Esophagus muscularis mucosa (tissue), 4 donors: ENCODE results near the gene USP2. TPM values are rescaled to one million over a fixed set of nuclear protein-coding genes. Genes with fewer than 3 reads are reported as not detected.

ENCODE experiments used
- DNase-seq: peaks from one replicate; pipeline ENCODE4 v3.0.0-alpha.2; 2017; ENCODE audit errors: extremely low spot score
- H3K27ac ChIP-seq, 4 donors: fragments of 200-600 bp; sonication (generic); replicated peaks in 1 of 4; 1 replicate in 3 of 4; 2 replicates in 1 of 4; pipeline ENCODE4 v1.5.1; 2016 to 2019; ENCODE audit warnings: mild to moderate bottlenecking in 1 of 4
- H3K27me3 ChIP-seq, 4 donors: fragments of 200-600 bp; sonication (generic); one replicate each; pipeline versions ENCODE4 v1.5.1 to v1.6.0; 2016 to 2019
- H3K36me3 ChIP-seq, 4 donors: fragments of 200-600 bp; sonication (generic); one replicate each; pipeline ENCODE4 v1.5.1; 2016 to 2019
- H3K4me1 ChIP-seq, 4 donors: fragments of 200-600 bp; sonication (generic); one replicate each; pipeline ENCODE4 v1.5.1; 2016 to 2019
- H3K4me3 ChIP-seq, 4 donors: fragments of 200-600 bp; sonication (generic); 1 replicate in 2 of 4; 2 replicates in 2 of 4; pipeline ENCODE4 v1.5.1; 2016 to 2019; ENCODE audit warnings: mild to moderate bottlenecking in 4 of 4, moderate library complexity in 1 of 4
- H3K9me3 ChIP-seq, 4 donors: fragments of 200-600 bp; sonication (generic); 1 replicate in 3 of 4; 2 replicates in 1 of 4; pipeline ENCODE4 v1.5.1; 2016 to 2019
- CTCF ChIP-seq, 3 experiments: fragments of 200-600 bp in 2 of 3; fragments of 450-650 bp in 1 of 3; sonication (generic) in 2 of 3; IDR thresholded peaks; one replicate each; pipeline ENCODE4 v1.5.1; 2017 to 2019; ENCODE audit warnings: antibody characterized with exemption in 3 of 3, mild to moderate bottlenecking in 2 of 3, moderate library complexity in 1 of 3
- EP300 ChIP-seq: sonication (generic); formaldehyde crosslinking; IDR thresholded peaks from one replicate; pipeline ENCODE4 v1.6.1; 2017; ENCODE audit warnings: antibody characterized with exemption
- POLR2A ChIP-seq: fragments of 450-650 bp; IDR thresholded peaks from one replicate; pipeline ENCODE4 v1.6.1; 2017; ENCODE audit warnings: antibody characterized with exemption, moderate library complexity, mild to moderate bottlenecking, low read depth
- POLR2AphosphoS5 ChIP-seq, 2 donors: sonication (generic); formaldehyde crosslinking; IDR thresholded peaks; one replicate each; pipeline ENCODE4 v1.6.1; 2017; ENCODE audit warnings: antibody characterized with exemption in 2 of 2
- WGBS: methylation state at CpG from one replicate; pipeline ENCODE4 v1.1.5; 2018; 5-methylcytosine and 5-hydroxymethylcytosine counted together
- intact Hi-C: fragments of 100-400 bp; cut with DNase I; formaldehyde crosslinking; loops from one replicate; pipeline ENCODE4 v1.15.1; 2023
- total RNA-seq, 4 donors: library from RNA; depleted of rRNA; stranded (reverse); fragments of >200 nt; gene quantifications; one replicate each; pipeline versions ENCODE4 v1.1.0 to v1.2.1, GENCODE V29; 2016

Gene USP2
- total RNA-seq, 4 donors from 2014 or later, result 4.6 to 9.9 (median 6.1) TPM

GRCh38 chr11:119316729-119317591 is 64.5 kb downstream of the USP2 start, which contains the start of gene MCAM:
Gene MCAM (minus strand): TSS chr11:119317130. CDS start chr11:119317101, 29 bp downstream.
- TF ChIP-seq POLR2AphosphoS5 (IDR thresholded peaks at IDR 0.05) (peak; percentile 74 to 95), EP300 (no peak), CTCF (IDR thresholded peaks at IDR 0.05) (no peak), POLR2A (peak; percentile 65)
- WGBS, result 0% methylated on average over 1 of the region's 74 CpGs
- Histone ChIP-seq H3K27me3 (no peaks in the 10 kb centered on the region), H3K4me3 (peak within 1 kb of the TSS; percentile 79 to 88 (median 82)), H3K9me3 (no peaks in the 10 kb centered on the region), H3K36me3 (peaks cover 10 to 32% (median 30%) of the 10 kb centered on the region in 4 donors), H3K27ac (peak within 1 kb of the TSS; percentile 98 to 99 (median 98)), H3K4me1 (peaks cover 64 to 98% (median 84%) of the 10 kb centered on the region in 4 donors)
- DNase-seq, result no peak
- intact Hi-C loops, result no loop called here

GRCh38 chr11:119316016-119316728 is 65.3 kb downstream of the USP2 start:
- Histone ChIP-seq H3K4me3 (peak overlapping the region; percentile 79 to 88 (median 82)), H3K4me1 (peaks cover 56 to 98% (median 79%) of the 10 kb centered on the region in 4 donors), H3K36me3 (peaks cover 18 to 40% (median 37%) of the 10 kb centered on the region in 4 donors), H3K9me3 (no peaks in the 10 kb centered on the region), H3K27ac (peak overlapping the region; percentile 98 to 99 (median 98)), H3K27me3 (no peaks in the 10 kb centered on the region)
- DNase-seq, result no peak
- intact Hi-C loops, result no loop called here
- WGBS, result 6% methylated on average over 2 of the region's 46 CpGs
- no peak for TF ChIP-seq EP300
- no peak for TF ChIP-seq POLR2A
- no peak for TF ChIP-seq CTCF (IDR thresholded peaks at IDR 0.05)
- TF ChIP-seq POLR2AphosphoS5 (IDR thresholded peaks at IDR 0.05), result no peak

- no peaks in the 10 kb centered on the region for H3K9me3 ChIP-seq
- H3K4me3 ChIP-seq, result peak overlapping the region; percentile 79 to 88 (median 82)
- peaks cover 26 to 48% (median 45%) of the 10 kb centered on the region in 4 donors for H3K36me3 ChIP-seq
- H3K27me3 ChIP-seq, result no peaks in the 10 kb centered on the region
- WGBS, result 6% methylated on average over 20 of the region's 29 CpGs
- TF ChIP-seq CTCF (IDR thresholded peaks at IDR 0.05) (peak in 2 of 3 experiments; percentile 24 to 31), POLR2A (no peak), EP300 (no peak), POLR2AphosphoS5 (IDR thresholded peaks at IDR 0.05) (peak; percentile 41 to 54)
- no peak for DNase-seq
- intact Hi-C loops, result no loop called here
- peak overlapping the region; percentile 98 to 99 (median 98) for H3K27ac ChIP-seq
- peaks cover 48 to 98% (median 75%) of the 10 kb centered on the region in 4 donors for H3K4me1 ChIP-seq
Observed at GRCh38 chr11:119315131-119316015, 66.1 kb downstream of the USP2 start.

GRCh38 chr11:119314726-119315125 is 66.8 kb downstream of the USP2 start:
- intact Hi-C loops, result no loop called here
- DNase-seq, result no peak
- peaks cover 41 to 98% (median 71%) of the 10 kb centered on the region in 4 donors for H3K4me1 ChIP-seq
- H3K36me3 ChIP-seq, result peaks cover 26 to 55% (median 52%) of the 10 kb centered on the region in 4 donors
- TF ChIP-seq POLR2A, result no peak
- TF ChIP-seq CTCF (IDR thresholded peaks at IDR 0.05), result no peak
- TF ChIP-seq EP300, result no peak
- TF ChIP-seq POLR2AphosphoS5 (IDR thresholded peaks at IDR 0.05), result no peak
- H3K27ac ChIP-seq, result peak overlapping the region; percentile 98 to 99 (median 98)
- H3K27me3 ChIP-seq, result no peaks in the 10 kb centered on the region
- no peaks in the 10 kb centered on the region for H3K9me3 ChIP-seq
- H3K4me3 ChIP-seq, result peak overlapping the region; percentile 79 to 88 (median 82)
- WGBS, result 14% methylated on average over 1 of the region's 18 CpGs
